Measurements from ENCODE around the gene DST. TPM values are rescaled to one million over a fixed set of nuclear protein-coding genes. Genes with fewer than 3 reads are reported as not detected.

DST gene
- total RNA-seq, 1 experiment from 2014 or later: 144 TPM

DNA sequence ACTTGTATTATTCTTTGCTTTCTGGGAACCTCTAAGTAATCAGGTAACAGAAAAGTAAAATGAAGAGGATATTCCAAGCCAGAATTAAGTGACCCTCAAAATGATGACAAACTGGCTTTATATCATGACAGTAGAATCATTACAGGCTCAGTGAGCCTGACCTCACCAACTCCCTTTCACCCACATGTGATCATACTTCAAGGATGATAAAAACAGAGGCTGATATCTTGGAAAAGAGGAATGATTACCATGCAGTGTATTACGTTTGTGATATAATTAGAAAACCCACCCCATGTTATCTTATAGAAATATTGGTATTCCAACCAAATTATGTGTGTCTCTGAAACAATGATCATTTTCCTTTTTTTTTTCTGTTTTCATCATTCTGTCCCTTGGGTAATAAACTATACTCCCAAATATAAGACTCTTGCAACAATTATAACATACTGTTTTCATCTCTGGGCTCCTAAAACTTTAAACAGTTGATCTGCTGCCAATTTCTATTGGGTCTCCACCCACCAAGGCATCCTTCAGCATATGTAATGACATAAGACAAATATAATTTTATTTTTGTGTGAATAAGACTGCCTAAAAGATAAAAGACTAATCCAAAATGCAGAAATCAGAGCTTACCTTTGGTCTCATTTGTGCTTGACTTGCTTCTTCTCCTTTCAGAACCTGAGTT lies 115.7 kb downstream of the DST start:
- Histone ChIP-seq H3K4me2 (ENCODE audit: low read length) (no peak overlapping the region), H3K4me1 (ENCODE audit: control insufficient read depth in 1 of 2, insufficient read depth in 2 of 2, low read length in 2 of 2) (no peaks in the 10 kb centered on the region), H2AFZ (ENCODE audit: low read depth, low read length, poor library complexity, severe bottlenecking) (no peak overlapping the region), H3K9me2 (ENCODE audit: insufficient read depth) (no peaks in the 10 kb centered on the region), H3K4me3 (replicated peaks in 1 of 2; ENCODE audit: low read depth in 1 of 2, low read length in 2 of 2) (no peak overlapping the region), H3K9me3 (ENCODE audit: control insufficient read depth in 1 of 2, insufficient read depth in 1 of 2, low read depth in 1 of 2, low read length in 2 of 2) (no peaks in the 10 kb centered on the region), H3K79me2 (ENCODE audit: insufficient read depth, low read length) (no peaks in the 10 kb centered on the region; the same call in 1 of the 2 replicates), H3K9ac (ENCODE audit: low read length) (no peak overlapping the region), H3K27ac (ENCODE audit: low read depth, low read length) (no peak overlapping the region), H3K36me3 (ENCODE audit: control insufficient read depth in 1 of 2, insufficient read depth in 2 of 2, low read length in 2 of 2) (peaks cover 9 to 23% of the 10 kb centered on the region in 2 experiments), H4K20me1 (ENCODE audit: insufficient read depth) (no peaks in the 10 kb centered on the region), H3K27me3 (ENCODE audit: insufficient read depth, low read length) (no peaks in the 10 kb centered on the region)
- ChIA-PET RAD21 (ENCODE audit: low non-redundant PET in 1 of 2, low total read pairs in 2 of 2, uncharacterized antibody in 2 of 2, unreplicated experiment in 2 of 2) (no interaction called here), CTCF (no interaction called here), POLR2A (no interaction called here)
- TF ChIP-seq ZNF274 (IDR thresholded peaks at IDR 0.05; ENCODE audit: low read depth, low read length) (no peak), EZH2phosphoT487 (IDR thresholded peaks at IDR 0.05; ENCODE audit: borderline replicate concordance) (no peak)
- DNase-seq (ENCODE audit: low read depth, low spot score): no peak
- BruUV-seq (replicated peaks): no TSS peak
- intact Hi-C loops (cut with micrococcal nuclease): no loop called here
- no peak for ATAC-seq

DNA sequence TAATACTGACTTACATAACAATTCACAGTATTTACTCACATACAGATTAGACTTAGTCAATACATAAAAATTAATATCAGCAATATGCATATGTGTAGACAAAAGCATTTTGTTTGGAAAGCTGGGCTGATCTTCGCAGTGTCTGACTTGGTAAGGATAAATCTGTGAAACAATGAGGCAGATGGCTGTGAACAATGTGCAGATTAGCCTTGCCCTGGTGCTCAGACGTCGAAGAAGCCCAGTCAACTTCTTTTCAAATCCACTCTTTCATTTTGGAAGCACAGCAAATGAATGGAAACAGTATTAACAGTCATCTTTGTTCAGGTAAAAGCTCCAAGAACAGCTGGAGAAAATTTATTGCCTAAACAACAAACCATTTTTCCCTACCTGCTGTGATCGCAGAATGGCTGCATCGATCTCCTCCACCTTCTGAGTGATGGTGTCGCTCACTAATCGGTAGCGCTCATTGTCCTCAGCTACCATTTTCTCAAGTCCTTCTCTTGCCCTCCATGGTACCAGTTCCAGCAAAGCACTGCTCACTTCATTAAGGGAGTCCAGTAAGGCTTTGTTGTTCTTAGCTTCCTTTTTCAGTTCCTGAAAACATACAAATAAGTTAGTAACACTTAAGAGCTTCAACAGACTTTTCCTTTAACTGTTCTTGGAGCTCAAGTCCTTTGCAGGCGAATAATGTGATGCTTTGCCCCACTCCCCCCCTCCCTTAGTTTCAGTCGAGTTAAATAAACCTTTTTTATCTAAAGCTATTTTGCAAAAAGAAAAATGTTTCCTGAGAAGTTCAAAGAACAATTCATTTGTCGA lies 116.5 kb downstream of the DST start:
- no peaks in the 10 kb centered on the region for H3K4me1 ChIP-seq (ENCODE audit: control insufficient read depth in 1 of 2, insufficient read depth in 2 of 2, low read length in 2 of 2)
- DNase-seq (ENCODE audit: low read depth, low spot score) (no peak), ATAC-seq (no peak)
- H3K9me2 ChIP-seq (ENCODE audit: insufficient read depth): no peaks in the 10 kb centered on the region
- ChIA-PET POLR2A (no interaction called here), RAD21 (ENCODE audit: low non-redundant PET in 1 of 2, low total read pairs in 2 of 2, uncharacterized antibody in 2 of 2, unreplicated experiment in 2 of 2) (no interaction called here), CTCF (no interaction called here)
- no peak overlapping the region for H3K4me3 ChIP-seq (replicated peaks in 1 of 2; ENCODE audit: low read depth in 1 of 2, low read length in 2 of 2)
- H4K20me1 ChIP-seq (ENCODE audit: insufficient read depth): no peaks in the 10 kb centered on the region
- BruUV-seq (replicated peaks): no TSS peak
- H3K27ac ChIP-seq (ENCODE audit: low read depth, low read length): no peak overlapping the region
- no peaks in the 10 kb centered on the region for H3K9me3 ChIP-seq (ENCODE audit: control insufficient read depth in 1 of 2, insufficient read depth in 1 of 2, low read depth in 1 of 2, low read length in 2 of 2)
- H3K36me3 ChIP-seq (ENCODE audit: control insufficient read depth in 1 of 2, insufficient read depth in 2 of 2, low read length in 2 of 2): peaks cover 6 to 21% of the 10 kb centered on the region in 2 experiments
- no peak overlapping the region for H3K9ac ChIP-seq (ENCODE audit: low read length)
- H2AFZ ChIP-seq (ENCODE audit: low read depth, low read length, poor library complexity, severe bottlenecking): no peak overlapping the region
- intact Hi-C loops (cut with micrococcal nuclease): no loop called here
- no peaks in the 10 kb centered on the region; the same call in 1 of the 2 replicates for H3K79me2 ChIP-seq (ENCODE audit: insufficient read depth, low read length)
- no peak overlapping the region for H3K4me2 ChIP-seq (ENCODE audit: low read length)
- no peaks in the 10 kb centered on the region for H3K27me3 ChIP-seq (ENCODE audit: insufficient read depth, low read length)
- TF ChIP-seq SIN3A (IDR thresholded peaks at IDR 0.05; ENCODE audit: low read depth) (no peak), EGR1 (IDR thresholded peaks at IDR 0.05; ENCODE audit: low read depth) (no peak), ZNF274 (IDR thresholded peaks at IDR 0.05; ENCODE audit: low read depth, low read length) (no peak), POLR2A (IDR thresholded peaks at IDR 0.05; ENCODE audit: borderline replicate concordance, extremely low read depth, insufficient read depth, insufficient read length) (no peak), FOSL1 (IDR thresholded peaks at IDR 0.05; ENCODE audit: low read depth) (no peak), JUND (IDR thresholded peaks at IDR 0.05) (no peak), REST (IDR thresholded peaks at IDR 0.05; ENCODE audit: low read depth) (no peak), ZBTB33 (IDR thresholded peaks at IDR 0.05; ENCODE audit: extremely low read depth, insufficient replicate concordance, low read length) (no peak)
- TF ChIP-seq, protein P1, sequence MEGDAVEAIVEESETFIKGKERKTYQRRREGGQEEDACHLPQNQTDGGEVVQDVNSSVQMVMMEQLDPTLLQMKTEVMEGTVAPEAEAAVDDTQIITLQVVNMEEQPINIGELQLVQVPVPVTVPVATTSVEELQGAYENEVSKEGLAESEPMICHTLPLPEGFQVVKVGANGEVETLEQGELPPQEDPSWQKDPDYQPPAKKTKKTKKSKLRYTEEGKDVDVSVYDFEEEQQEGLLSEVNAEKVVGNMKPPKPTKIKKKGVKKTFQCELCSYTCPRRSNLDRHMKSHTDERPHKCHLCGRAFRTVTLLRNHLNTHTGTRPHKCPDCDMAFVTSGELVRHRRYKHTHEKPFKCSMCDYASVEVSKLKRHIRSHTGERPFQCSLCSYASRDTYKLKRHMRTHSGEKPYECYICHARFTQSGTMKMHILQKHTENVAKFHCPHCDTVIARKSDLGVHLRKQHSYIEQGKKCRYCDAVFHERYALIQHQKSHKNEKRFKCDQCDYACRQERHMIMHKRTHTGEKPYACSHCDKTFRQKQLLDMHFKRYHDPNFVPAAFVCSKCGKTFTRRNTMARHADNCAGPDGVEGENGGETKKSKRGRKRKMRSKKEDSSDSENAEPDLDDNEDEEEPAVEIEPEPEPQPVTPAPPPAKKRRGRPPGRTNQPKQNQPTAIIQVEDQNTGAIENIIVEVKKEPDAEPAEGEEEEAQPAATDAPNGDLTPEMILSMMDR (IDR thresholded peaks at IDR 0.05 in 2 of 3, conservative IDR thresholded peaks at IDR 0.05 in 1 of 3; ENCODE audit: borderline replicate concordance in 1 of 3, insufficient read depth in 1 of 3, low read depth in 2 of 3, low read length in 2 of 3): no peak
